Activated T-cell treated with anti-CD3 and anti-CD28 coated beads, Interleukin-2, amount 50 U/mL, for 72 hours (primary cell): ENCODE measurements around the gene GLB1L2. TPM values are rescaled to one million over a fixed set of nuclear protein-coding genes. Genes with fewer than 3 reads are reported as not detected.

Experiments used
- ATAC-seq, 2 donors: fragments of 150-1000 bp; cut with Tn5 transposase; replicated peaks in 1 of 2; 2 replicates each; pipeline ENCODE4 v1.10.0; 2021; ENCODE audit warnings: moderate library complexity in 2 of 2, mild to moderate bottlenecking in 1 of 2
- DNase-seq, 2 donors: peaks; one replicate each; pipeline ENCODE4 v3.0.0; 2021 to 2022; ENCODE audit warnings: mixed read lengths in 1 of 2
- H3K27ac Mint-ChIP-seq: one replicate; pipeline ENCODE4 v1.8.0; 2022; ENCODE audit warnings: mild to moderate bottlenecking, moderate library complexity, mixed read lengths
- H3K27me3 Mint-ChIP-seq: one replicate; pipeline ENCODE4 v1.8.0; 2022; ENCODE audit warnings: low read depth, mixed read lengths
- H3K36me3 Mint-ChIP-seq, 2 donors: one replicate each; pipeline ENCODE4 v1.8.0; 2022; ENCODE audit warnings: mixed read lengths in 2 of 2, mild to moderate bottlenecking in 1 of 2; ENCODE audit not compliant: insufficient read depth in 2 of 2
- H3K4me1 Mint-ChIP-seq: one replicate; pipeline ENCODE4 v1.8.0; 2022; ENCODE audit warnings: low read depth, mixed read lengths
- H3K4me3 Mint-ChIP-seq, 2 donors: one replicate each; pipeline ENCODE4 v1.8.0; 2022; ENCODE audit warnings: mild to moderate bottlenecking in 2 of 2, mixed read lengths in 2 of 2, moderate library complexity in 2 of 2
- H3K9me3 Mint-ChIP-seq, 2 donors: one replicate each; pipeline ENCODE4 v1.8.0; 2022; ENCODE audit warnings: mixed read lengths in 2 of 2
- total RNA-seq, 2 donors: library from RNA; stranded (reverse); gene quantifications; one replicate each; pipeline ENCODE4 v1.2.3, GENCODE V29; 2022

The GLB1L2 gene
- total RNA-seq, 2 donors from 2014 or later = 1.1 to 2.4 TPM

GRCh38 chr11:134414766-134415765 is 83.3 kb downstream of the GLB1L2 start:
- H3K27ac Mint-ChIP-seq = no peak overlapping the region
- ATAC-seq (no peak), DNase-seq (no peak)
- H3K4me3 Mint-ChIP-seq = no peak overlapping the region
- H3K27me3 Mint-ChIP-seq = peaks cover 50% of the 10 kb centered on the region
- H3K4me1 Mint-ChIP-seq = no peaks in the 10 kb centered on the region
- H3K9me3 Mint-ChIP-seq = no peaks in the 10 kb centered on the region
- no peaks in the 10 kb centered on the region for H3K36me3 Mint-ChIP-seq

DNA sequence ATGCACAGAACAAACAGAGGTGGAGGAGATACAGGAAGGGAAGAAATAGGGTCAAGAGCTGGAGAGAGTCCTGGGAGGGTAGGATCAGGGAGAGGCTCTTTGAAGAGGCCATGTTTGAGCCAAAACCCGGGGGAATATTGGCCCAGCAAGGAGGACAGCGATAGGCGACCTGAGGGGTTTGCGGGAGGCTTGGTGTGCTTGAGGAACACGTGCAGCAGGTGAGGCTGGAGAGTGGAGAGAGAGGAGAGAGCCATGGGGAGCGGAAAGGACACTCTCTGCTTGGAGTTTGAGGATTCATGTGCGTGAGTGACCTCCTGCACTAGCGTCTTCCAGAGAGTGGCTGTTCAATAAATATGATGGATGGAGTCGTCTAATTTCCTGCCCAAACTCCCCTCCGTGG is 84.9 kb downstream of the GLB1L2 start:
- Mint-ChIP-seq H3K27me3 (peaks cover 40% of the 10 kb centered on the region), H3K4me1 (no peaks in the 10 kb centered on the region), H3K36me3 (no peaks in the 10 kb centered on the region), H3K9me3 (no peaks in the 10 kb centered on the region), H3K27ac (no peak overlapping the region), H3K4me3 (no peak overlapping the region)
- DNase-seq (no peak), ATAC-seq (no peak)

GRCh38 chr11:134417871-134418840 is 86.4 kb downstream of the GLB1L2 start:
- no peaks in the 10 kb centered on the region for H3K36me3 Mint-ChIP-seq
- peaks cover 50% of the 10 kb centered on the region for H3K27me3 Mint-ChIP-seq
- DNase-seq (no peak), ATAC-seq (no peak)
- no peaks in the 10 kb centered on the region for H3K9me3 Mint-ChIP-seq
- H3K4me3 Mint-ChIP-seq = no peak overlapping the region
- no peaks in the 10 kb centered on the region for H3K4me1 Mint-ChIP-seq
- no peak overlapping the region for H3K27ac Mint-ChIP-seq

- no peak for DNase-seq
- Mint-ChIP-seq H3K27ac (no peak overlapping the region), H3K4me1 (no peaks in the 10 kb centered on the region), H3K27me3 (peaks cover 22% of the 10 kb centered on the region), H3K4me3 (no peak overlapping the region), H3K36me3 (no peaks in the 10 kb centered on the region), H3K9me3 (no peaks in the 10 kb centered on the region)
- no peak for ATAC-seq
Measured at GRCh38 chr11:134423106-134423505, 91.3 kb downstream of the GLB1L2 start.

GRCh38 chr11:134425413-134425812 is 93.6 kb downstream of the GLB1L2 start:
- ATAC-seq = no peak
- H3K4me3 Mint-ChIP-seq = no peak overlapping the region
- no peak overlapping the region for H3K27ac Mint-ChIP-seq

More at GRCh38 chr11:134425413-134425812, 93.6 kb downstream of the GLB1L2 start:
- Mint-ChIP-seq H3K27me3 (peaks cover 22% of the 10 kb centered on the region), H3K4me1 (no peaks in the 10 kb centered on the region), H3K9me3 (no peaks in the 10 kb centered on the region), H3K36me3 (no peaks in the 10 kb centered on the region)
- no peak for DNase-seq

Other genes with a start within 250 kb of the GLB1L2 start
- gene NCAPD3, start 108.0 kb upstream of the GLB1L2 start, total RNA-seq = 10 to 100 TPM; 65.8 to 75.6 TPM
- gene VPS26B, start 107.3 kb upstream of the GLB1L2 start, total RNA-seq = 10 to 100 TPM; 42.6 to 48.7 TPM
- 10 to 100 TPM; 70.4 to 89.0 TPM for gene THYN1, start 78.6 kb upstream of the GLB1L2 start, total RNA-seq
- gene ACAD8, start 78.4 kb upstream of the GLB1L2 start, total RNA-seq = 10 to 100 TPM; 21.6 to 24.0 TPM
- 10 to 100 TPM; 13.0 to 13.6 TPM for gene GLB1L3, start 55.6 kb upstream of the GLB1L2 start, total RNA-seq
- under 1 TPM; 0.05 to 0.42 TPM for gene B3GAT1, start 80.3 kb downstream of the GLB1L2 start, total RNA-seq